HCT116 (cell line): ENCODE results near the gene ADGRA3. TPM values are rescaled to one million over a fixed set of nuclear protein-coding genes. Genes with fewer than 3 reads are reported as not detected.

Experiments
- ATAC-seq: fragments of 200-7000 bp; cut with Tn5 transposase; 2 replicates; pipeline ENCODE4 v1.9.1; 2020; ENCODE audit warnings: mild to moderate bottlenecking, moderate library complexity
- BruUV-seq: library from RNA; stranded (reverse); fragments of 400-500 nt; replicated peaks from 2 replicates; lab custom pipeline; 2021; lab: Mats Ljungman, UMichigan
- CTCF ChIA-PET: fragments of 300-600 bp; sonication (Branson Sonifier 250); formaldehyde crosslinking; loops from one replicate; lab custom pipeline; 2021; ENCODE audit warnings: antibody characterized with exemption; lab: Charles Lee
- POLR2A ChIA-PET: fragments of 300-600, 350-600 bp; sonication (Branson Sonifier 250); formaldehyde crosslinking; loops from one replicate; lab custom pipeline; 2021; ENCODE audit warnings: antibody characterized with exemption; lab: Charles Lee
- RAD21 ChIA-PET, 2 experiments: fragments of 300-600 bp; sonication (Branson Sonifier 250); formaldehyde crosslinking; loops; one replicate each; lab custom pipeline; 2023; ENCODE audit warnings: low total read pairs in 2 of 2; ENCODE audit not compliant: uncharacterized antibody in 2 of 2, unreplicated experiment in 2 of 2, low non-redundant PET in 1 of 2; lab: Charles Lee
- DNase-seq: peaks from one replicate; pipeline ENCODE4 v3.0.0-alpha.2; 2010; ENCODE audit warnings: low read depth, low spot score
- H2AFZ ChIP-seq: fragments of 200-600 bp; shearing (Covaris generic), sonication (generic); 2 replicates; pipeline ENCODE4 v1.6.1; 2017; ENCODE audit warnings: low read depth, mixed run types, mixed read lengths, antibody characterized with exemption, low read length; ENCODE audit not compliant: poor library complexity, severe bottlenecking
- H3K27ac ChIP-seq: 2 replicates; pipeline ENCODE4 v1.5.1; 2012; ENCODE audit warnings: low read depth, low read length
- H3K27me3 ChIP-seq: fragments of 200-600 bp; sonication (generic); 2 replicates; pipeline ENCODE4 v1.6.1; 2016; ENCODE audit warnings: mixed run types, low read length, mixed read lengths; ENCODE audit not compliant: insufficient read depth
- H3K36me3 ChIP-seq, 2 experiments: fragments of 200-500 bp in 1 of 2; fragments of 200-600 bp in 1 of 2; sonication (Bioruptor generic) in 1 of 2; sonication (generic) in 1 of 2; 2 replicates each; pipeline versions ENCODE4 v1.5.1 to v1.6.1; 2014 to 2016; ENCODE audit warnings: low read length in 2 of 2, inconsistent platforms in 1 of 2, mixed read lengths in 1 of 2, mixed run types in 1 of 2; ENCODE audit not compliant: insufficient read depth in 2 of 2, control insufficient read depth in 1 of 2
- H3K4me1 ChIP-seq, 2 experiments: fragments of 200-600 bp in 1 of 2; sonication (generic) in 1 of 2; 2 replicates each; pipeline versions ENCODE4 v1.5.1 to v1.6.1; 2012 to 2017; ENCODE audit warnings: low read length in 2 of 2, inconsistent platforms in 1 of 2, mild to moderate bottlenecking in 1 of 2, mixed read lengths in 1 of 2, mixed run types in 1 of 2, moderate library complexity in 1 of 2; ENCODE audit not compliant: insufficient read depth in 2 of 2, control insufficient read depth in 1 of 2
- H3K4me2 ChIP-seq: fragments of 200-600 bp; sonication (generic); 2 replicates; pipeline ENCODE4 v1.6.1; 2017; ENCODE audit warnings: mixed run types, low read length, mixed read lengths
- H3K4me3 ChIP-seq, 2 experiments: fragments of 200-600 bp in 1 of 2; sonication (generic) in 1 of 2; replicated peaks in 1 of 2; 2 replicates each; pipeline ENCODE4 v1.5.1; 2011 to 2016; ENCODE audit warnings: low read length in 2 of 2, control low read depth in 1 of 2, low read depth in 1 of 2, mild to moderate bottlenecking in 1 of 2, mixed read lengths in 1 of 2, mixed run types in 1 of 2
- H3K79me2 ChIP-seq: fragments of 200-600 bp; sonication (generic); 2 replicates; pipeline ENCODE4 v1.6.1; 2017; ENCODE audit warnings: mild to moderate bottlenecking, mixed run types, low read length, moderate library complexity, mixed read lengths; ENCODE audit not compliant: insufficient read depth
- H3K9ac ChIP-seq: fragments of 200-600 bp; sonication (generic); 2 replicates; pipeline ENCODE4 v1.6.1; 2016; ENCODE audit warnings: low read length, mixed read lengths
- H3K9me2 ChIP-seq: fragments of 200-600 bp; sonication (generic), shearing (Covaris generic); 2 replicates; pipeline ENCODE4 v1.6.1; 2017; ENCODE audit warnings: mixed run types, mild to moderate bottlenecking, moderate library complexity; ENCODE audit not compliant: insufficient read depth
- H3K9me3 ChIP-seq, 2 experiments: fragments of 200-500 bp in 1 of 2; fragments of 200-600 bp in 1 of 2; sonication (Bioruptor generic) in 1 of 2; sonication (generic) in 1 of 2; 2 replicates each; pipeline ENCODE4 v1.6.1; 2014 to 2017; ENCODE audit warnings: low read length in 2 of 2, mixed read lengths in 2 of 2, inconsistent platforms in 1 of 2, low read depth in 1 of 2, mild to moderate bottlenecking in 1 of 2, mixed run types in 1 of 2, moderate library complexity in 1 of 2; ENCODE audit not compliant: control insufficient read depth in 1 of 2, insufficient read depth in 1 of 2
- H4K20me1 ChIP-seq: fragments of 200-600 bp; sonication (generic), shearing (Covaris generic); 2 replicates; pipeline ENCODE4 v1.6.1; 2017; ENCODE audit warnings: mixed run types, mild to moderate bottlenecking, moderate library complexity; ENCODE audit not compliant: insufficient read depth
- FOSL1 ChIP-seq: IDR thresholded peaks from 2 replicates; pipeline ENCODE4 v1.6.1; 2012; ENCODE audit warnings: low read depth
- MAX ChIP-seq: IDR thresholded peaks from 2 replicates; pipeline ENCODE4 v1.6.1; 2012
- TCF7L2 ChIP-seq: IDR thresholded peaks from 2 replicates; pipeline ENCODE4 v1.7.0; 2011; ENCODE audit warnings: borderline replicate concordance, inconsistent platforms; ENCODE audit not compliant: insufficient read depth, insufficient read length; ENCODE audit errors: extremely low read depth
- YY1 ChIP-seq: IDR thresholded peaks from 2 replicates; pipeline ENCODE4 v1.6.1; 2011; ENCODE audit warnings: low read length, low read depth, moderate library complexity, mild to moderate bottlenecking; ENCODE audit not compliant: insufficient replicate concordance; ENCODE audit errors: extremely low read depth
- ZFX ChIP-seq: fragments of 450-650 bp; IDR thresholded peaks from 2 replicates; pipeline ENCODE4 v1.6.1; 2017
- intact Hi-C: fragments of 100-400 bp; cut with micrococcal nuclease; formaldehyde crosslinking; loops from 2 replicates; pipeline ENCODE4 v1.10.0; 2022
- total RNA-seq: library from RNA; stranded (reverse); gene quantifications from one replicate; pipeline ENCODE4 v1.2.1, GENCODE V29; 2021; ENCODE audit not compliant: unreplicated experiment
- TF ChIP-seq, protein P1 (sequence below): IDR thresholded peaks from 2 replicates; pipeline ENCODE4 v1.6.1; 2012; ENCODE audit warnings: low read depth

The ADGRA3 gene
- total RNA-seq, 1 experiment from 2014 or later, result 43.0 TPM

GRCh38 chr4:22514001-22514400 is 1.9 kb downstream of the ADGRA3 start:
- intact Hi-C loops, result no loop called here
- peak overlapping the region; percentile 66 to 86 for H3K4me3 ChIP-seq
- RAD21 ChIA-PET, result no interaction called here
- TF ChIP-seq YY1, result no peak
- no peak for TF ChIP-seq ZFX
- peak; percentile 14; the same call in 1 of the 2 replicates for TF ChIP-seq FOSL1
- TF ChIP-seq TCF7L2, result no peak
- TF ChIP-seq, protein P1, sequence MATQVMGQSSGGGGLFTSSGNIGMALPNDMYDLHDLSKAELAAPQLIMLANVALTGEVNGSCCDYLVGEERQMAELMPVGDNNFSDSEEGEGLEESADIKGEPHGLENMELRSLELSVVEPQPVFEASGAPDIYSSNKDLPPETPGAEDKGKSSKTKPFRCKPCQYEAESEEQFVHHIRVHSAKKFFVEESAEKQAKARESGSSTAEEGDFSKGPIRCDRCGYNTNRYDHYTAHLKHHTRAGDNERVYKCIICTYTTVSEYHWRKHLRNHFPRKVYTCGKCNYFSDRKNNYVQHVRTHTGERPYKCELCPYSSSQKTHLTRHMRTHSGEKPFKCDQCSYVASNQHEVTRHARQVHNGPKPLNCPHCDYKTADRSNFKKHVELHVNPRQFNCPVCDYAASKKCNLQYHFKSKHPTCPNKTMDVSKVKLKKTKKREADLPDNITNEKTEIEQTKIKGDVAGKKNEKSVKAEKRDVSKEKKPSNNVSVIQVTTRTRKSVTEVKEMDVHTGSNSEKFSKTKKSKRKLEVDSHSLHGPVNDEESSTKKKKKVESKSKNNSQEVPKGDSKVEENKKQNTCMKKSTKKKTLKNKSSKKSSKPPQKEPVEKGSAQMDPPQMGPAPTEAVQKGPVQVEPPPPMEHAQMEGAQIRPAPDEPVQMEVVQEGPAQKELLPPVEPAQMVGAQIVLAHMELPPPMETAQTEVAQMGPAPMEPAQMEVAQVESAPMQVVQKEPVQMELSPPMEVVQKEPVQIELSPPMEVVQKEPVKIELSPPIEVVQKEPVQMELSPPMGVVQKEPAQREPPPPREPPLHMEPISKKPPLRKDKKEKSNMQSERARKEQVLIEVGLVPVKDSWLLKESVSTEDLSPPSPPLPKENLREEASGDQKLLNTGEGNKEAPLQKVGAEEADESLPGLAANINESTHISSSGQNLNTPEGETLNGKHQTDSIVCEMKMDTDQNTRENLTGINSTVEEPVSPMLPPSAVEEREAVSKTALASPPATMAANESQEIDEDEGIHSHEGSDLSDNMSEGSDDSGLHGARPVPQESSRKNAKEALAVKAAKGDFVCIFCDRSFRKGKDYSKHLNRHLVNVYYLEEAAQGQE, result no peak
- no peak for TF ChIP-seq MAX
- peak overlapping the region; percentile 87; the same call in 1 of the 2 replicates for H3K27ac ChIP-seq
- peak overlapping the region; percentile 82 for H3K9ac ChIP-seq
- POLR2A ChIA-PET, result no interaction called here
- H3K9me3 ChIP-seq, result no peaks in the 10 kb centered on the region
- peak overlapping the region; percentile 77 for H3K4me2 ChIP-seq
- no peaks in the 10 kb centered on the region for H3K9me2 ChIP-seq
- ATAC-seq (no peak), DNase-seq (no peak)
- H2AFZ ChIP-seq, result no peak overlapping the region
- H4K20me1 ChIP-seq, result no peaks in the 10 kb centered on the region
- no peaks in the 10 kb centered on the region for H3K27me3 ChIP-seq
- H3K4me1 ChIP-seq, result peaks cover 14 to 23% of the 10 kb centered on the region in 2 experiments
- H3K36me3 ChIP-seq, result no peaks in the 10 kb centered on the region
- H3K79me2 ChIP-seq, result peaks cover 58% of the 10 kb centered on the region
- BruUV-seq, result no TSS peak
- CTCF ChIA-PET, result no interaction called here
